Measurements from ENCODE around the gene BICC1.

GRCh38 chr10:58631715-58632114, 119.0 kb downstream of the BICC1 start:
- no peak for TF ChIP-seq GATA3 (IDR thresholded peaks at IDR 0.05; ENCODE audit: low read depth, low read length)
- no peak for TF ChIP-seq GATA2 (IDR thresholded peaks at IDR 0.05; ENCODE audit: low read depth, low read length)
